HG03135 (cell line): ENCODE measurements around the gene GJA9.
"Not testable (repeated sequence)": the region's sequence is repeated elsewhere in the genome, so short reads cannot be mapped to it uniquely, and the experiment has no call there.

Experiments used
- ATAC-seq: cut with Tn5 transposase; IDR thresholded peaks from one replicate; pipeline ENCODE4 v1.9.1; 2021; ENCODE audit warnings: mild to moderate bottlenecking, moderate library complexity; ENCODE audit not compliant: unreplicated experiment

GJA9 gene

DNA sequence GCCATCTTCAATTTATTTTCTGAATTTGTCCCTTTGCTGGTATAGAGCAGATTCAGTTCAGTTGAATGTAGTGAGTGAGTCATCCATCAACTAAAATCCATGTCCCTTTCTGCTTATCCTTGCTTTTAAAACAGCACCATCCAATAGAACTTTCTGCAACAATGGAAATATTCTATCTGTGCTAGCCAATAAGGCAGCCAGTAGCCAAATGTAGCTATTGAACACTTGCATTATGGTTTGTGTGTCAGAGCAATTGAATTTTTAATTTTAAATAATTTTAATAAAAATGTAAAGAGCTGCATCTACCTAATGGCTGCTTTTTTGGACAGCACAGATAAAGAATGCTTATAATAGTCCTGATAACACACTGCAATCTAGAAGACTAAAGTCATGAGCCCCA, at the start of gene GJA9:
Gene GJA9 (minus strand): TSS at position 101 of the 400 bp plus-strand sequence. CDS start 5,489 bp downstream, outside the sequence.
- ATAC-seq: no peak

DNA sequence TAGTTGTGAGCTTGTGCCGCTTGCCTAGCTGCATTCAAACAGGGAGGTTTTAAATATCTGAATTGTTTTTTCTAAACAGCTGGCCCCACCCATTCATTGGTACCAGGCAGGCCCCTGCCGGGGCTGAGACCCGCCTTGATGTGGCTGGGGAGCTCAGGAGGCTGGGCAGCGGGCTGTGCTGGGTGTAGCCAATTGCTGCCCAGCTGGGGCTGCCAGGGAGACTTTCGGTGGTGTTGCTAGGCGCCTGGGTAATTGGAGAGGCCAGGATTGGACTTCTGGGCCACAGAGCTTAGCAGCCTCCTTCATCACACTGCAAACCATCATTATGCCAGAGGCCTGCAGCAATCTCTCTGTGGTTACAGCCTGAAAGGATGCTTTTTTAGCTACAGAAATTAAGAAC, 48.1 kb upstream of the GJA9 start:
- no peak for ATAC-seq

DNA sequence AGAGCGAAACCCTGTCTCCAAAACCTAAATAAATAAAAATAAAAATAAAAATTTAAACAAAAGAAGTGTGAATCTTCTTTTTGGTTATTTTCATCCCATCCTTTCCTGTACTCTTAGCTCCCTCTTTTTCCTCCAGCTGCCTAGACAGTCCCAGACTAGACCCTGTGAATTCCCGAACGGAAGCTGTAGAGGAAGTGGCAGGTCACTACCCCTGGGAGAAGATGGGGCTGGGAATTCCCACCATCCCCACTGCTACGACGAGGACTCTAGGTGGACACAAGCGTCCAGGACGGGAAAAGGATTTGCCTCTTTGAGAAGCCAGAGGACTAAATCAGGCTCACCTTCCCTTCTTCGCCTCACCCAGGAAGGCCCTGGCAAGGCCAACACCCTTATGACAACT, 47.7 kb upstream of the GJA9 start:
- ATAC-seq: no peak

DNA sequence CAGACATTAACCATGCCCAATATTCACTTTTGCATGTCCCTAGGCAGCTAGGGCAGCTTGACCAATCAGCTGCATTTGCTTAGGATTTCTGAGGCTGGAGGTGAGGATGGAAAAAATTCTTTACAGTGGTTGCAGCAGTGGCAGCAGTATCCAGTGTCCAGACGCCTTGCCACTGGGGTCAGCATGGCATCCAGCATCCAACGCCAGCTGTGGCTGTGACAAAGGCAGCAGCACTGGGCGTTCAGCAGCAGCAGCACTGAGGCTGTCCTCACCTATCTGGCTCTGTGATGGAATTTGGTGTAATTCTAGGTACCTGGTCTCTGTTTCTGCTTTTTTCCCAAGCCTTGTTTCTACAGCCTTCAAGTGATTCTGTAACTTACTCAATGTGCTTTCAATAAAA, 44.7 kb upstream of the GJA9 start:
- no peak for ATAC-seq

DNA sequence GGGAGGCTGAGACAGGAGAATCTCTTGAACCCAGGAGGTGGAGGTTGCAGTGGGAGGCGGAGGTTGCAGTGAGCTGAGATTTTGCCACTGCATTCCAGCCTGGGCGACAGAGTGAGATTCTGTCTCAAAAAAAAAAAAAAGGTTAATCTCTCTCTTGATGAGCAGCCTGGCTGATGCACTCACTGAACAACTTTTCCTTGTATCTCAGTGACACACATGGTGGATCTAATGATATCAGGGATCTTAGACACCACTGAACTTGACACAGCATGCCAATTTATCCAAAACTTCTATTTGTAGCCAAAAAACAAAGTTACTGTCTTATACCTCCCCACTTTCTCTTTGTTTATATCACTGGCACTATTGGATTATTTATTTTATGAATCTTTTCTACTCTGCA, 44.0 kb upstream of the GJA9 start:
- no peak for ATAC-seq

DNA sequence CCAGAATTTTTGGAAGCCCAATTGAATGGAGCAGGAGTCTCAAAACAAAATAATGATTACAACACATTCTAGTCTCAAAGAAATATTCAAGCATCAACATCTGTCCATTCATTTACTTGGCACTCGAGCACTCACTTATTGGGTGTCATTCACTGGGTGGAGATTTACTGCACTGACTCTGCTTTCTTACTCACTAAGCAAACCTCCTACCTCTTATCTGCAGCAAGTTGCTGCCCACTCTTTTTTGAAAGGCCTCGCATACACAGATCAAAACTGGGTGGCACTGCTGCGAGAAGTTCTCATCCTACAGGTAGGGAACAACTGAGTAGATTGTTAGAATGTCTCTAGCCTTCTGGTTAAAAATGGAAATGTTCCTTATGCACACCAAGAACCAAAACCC, 42.2 kb upstream of the GJA9 start:
- no peak for ATAC-seq

DNA sequence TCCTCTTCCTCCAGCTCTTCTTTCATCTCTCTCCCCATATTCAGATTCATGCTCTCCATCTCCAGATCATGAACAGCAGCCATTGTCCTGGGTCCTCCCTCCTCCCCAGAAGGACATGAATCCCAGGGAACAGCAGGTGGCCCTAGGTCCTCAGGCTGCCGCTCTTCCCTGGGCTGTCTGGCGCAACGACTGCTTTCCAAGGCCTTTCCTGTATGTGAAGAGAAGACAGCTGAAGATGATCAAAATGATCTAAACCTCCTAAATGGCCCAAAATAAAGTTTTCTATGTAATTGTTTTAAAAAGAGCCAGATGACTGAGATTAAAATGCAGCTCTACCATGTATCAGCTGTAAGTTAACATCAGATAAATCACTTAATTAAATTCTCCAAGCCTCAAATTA, 37.7 kb upstream of the GJA9 start:
- ATAC-seq: no peak

DNA sequence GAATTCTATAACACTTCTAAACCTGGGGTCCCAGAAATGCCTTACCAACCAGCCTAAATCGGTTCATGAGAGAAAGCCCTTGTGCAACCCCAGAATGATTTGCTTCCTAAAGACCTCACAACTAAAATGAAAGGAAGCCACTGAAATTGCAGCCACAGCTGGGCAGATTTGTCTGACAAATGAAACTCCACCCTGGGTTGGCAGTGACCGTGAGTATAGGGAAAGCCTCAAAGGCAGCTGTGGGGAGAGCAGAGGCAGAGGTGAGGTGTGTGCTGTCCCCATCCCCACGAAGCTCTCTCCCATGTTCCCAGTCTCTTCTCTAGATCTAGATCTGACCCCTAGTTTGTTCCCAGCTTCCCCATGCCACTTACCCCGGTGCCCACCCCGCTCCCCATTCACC, 37.2 kb upstream of the GJA9 start:
- ATAC-seq: no peak

DNA sequence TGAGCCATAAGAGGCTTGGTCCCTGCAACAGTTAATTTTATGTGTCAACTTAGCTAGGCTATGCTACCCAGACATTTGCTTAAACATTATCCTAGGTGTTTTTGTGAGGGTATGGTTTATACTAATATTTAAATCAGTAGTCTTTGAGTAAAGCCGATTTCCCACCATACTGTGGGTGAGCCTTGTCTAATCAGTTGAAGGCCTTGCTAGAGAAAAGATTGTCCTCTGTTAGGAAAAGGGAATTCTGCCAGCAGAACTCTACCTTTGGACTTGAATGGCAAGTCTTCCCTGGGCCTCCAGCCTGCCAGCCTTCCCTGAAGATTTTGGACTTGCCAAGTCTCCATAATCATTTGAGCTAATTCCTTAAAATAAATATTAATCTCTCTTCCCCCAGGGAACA, 36.4 kb upstream of the GJA9 start:
- ATAC-seq: no peak

DNA sequence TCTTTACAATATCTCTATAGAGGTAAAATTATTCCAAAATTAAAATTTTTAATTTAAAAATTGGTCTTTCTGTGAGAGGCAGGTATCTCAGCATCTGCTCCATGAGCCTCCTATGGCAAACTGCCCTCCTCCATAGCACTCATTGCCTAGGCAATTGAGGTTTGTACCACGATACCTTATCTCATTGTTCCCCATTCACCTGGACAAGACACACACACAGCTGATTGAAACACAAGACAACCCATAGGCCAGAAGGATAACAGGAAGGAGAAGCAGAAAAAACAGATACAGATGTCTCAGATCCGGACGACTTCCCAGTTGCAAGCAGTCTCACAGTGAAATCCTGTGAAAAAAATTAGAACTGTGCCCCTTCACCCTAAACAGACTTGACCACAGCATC, 36.0 kb upstream of the GJA9 start:
- no peak for ATAC-seq

DNA sequence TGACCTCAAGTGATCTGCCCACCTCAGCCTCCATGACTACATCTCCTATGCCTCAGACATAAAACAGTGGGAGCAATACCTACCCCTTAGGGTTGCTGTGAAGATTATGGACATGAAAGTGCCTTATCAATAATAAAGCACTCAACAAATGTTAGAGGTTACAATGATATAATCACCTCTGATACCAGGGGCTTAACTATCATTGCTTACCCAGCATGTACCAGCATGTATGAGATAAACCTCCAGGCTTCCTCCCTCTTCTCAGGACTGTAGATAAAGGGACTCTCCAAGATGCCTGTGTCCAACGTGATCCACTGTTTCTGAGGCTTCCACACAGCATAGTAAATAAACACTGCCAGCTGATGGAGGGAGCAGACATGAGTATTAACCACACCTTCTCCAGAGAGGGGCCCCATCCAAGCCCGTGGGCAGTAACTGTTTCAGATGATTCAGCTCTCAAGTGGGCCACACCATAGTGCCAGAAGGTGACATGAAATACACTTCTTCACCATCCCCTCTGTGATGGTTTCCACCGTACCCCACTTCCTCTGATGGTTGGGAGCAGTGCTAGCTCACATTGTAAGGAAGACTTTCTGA, 34.1 kb upstream of the GJA9 start:
- no peak for ATAC-seq

DNA sequence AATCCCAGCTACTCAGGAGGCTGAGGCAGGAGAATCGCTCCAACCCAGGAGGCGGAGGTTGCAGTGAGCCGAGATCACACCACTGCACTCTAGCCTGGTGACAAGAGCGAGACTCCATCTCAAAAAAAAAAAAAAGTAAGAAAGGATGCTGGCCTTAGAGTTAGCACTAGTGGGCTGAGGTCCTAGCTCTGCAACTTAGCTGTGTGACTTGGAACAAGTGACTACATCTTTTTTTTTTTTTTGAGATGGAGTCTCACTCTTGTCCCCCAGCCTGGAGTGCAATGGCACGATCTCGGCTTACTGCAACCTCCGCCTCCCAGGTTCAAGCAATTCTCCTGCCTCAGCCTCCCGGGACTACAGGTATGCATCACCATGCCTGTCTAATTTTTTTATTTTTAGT, 33.5 kb upstream of the GJA9 start:
- not testable (repeated sequence) for ATAC-seq

DNA sequence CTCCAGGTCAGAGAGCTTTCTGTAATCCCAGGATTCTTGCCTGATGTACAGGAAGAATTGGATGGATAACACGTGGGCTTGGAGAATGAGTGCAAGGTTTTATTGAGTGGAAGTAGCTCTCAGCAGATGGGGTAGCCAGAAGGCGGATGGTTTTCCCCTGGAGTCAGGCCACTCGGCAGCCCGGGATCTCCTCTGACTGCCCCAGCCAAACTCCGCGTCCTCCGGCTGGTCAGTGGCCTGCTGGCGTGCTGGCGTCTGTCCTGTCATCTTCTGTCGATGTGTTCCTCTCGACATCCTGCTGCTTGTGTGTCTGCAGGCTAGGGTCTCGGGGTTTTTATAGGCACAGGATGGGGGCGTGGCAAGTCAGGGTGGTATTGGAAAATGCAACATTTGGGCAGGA, 27.4 kb upstream of the GJA9 start:
- ATAC-seq: no peak

DNA sequence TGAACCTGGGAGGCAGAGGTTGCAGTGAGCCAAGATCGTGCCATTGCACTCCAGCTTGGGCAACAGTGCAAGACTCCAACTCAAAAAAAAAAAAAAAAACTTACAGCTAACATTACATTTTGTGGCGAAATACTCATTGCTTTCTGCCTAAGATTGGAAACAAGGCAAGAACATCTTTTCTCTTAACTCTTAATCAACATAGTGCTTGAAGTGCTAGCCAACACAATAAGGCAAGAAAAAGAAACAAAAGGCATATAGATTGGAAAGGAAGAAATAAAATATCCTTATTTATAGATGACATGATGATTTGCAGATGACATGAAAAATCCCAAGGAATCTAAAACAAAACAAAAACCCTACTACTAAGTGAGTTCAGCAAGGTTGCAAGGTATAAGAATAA, 24.6 kb upstream of the GJA9 start:
- ATAC-seq: no peak

DNA sequence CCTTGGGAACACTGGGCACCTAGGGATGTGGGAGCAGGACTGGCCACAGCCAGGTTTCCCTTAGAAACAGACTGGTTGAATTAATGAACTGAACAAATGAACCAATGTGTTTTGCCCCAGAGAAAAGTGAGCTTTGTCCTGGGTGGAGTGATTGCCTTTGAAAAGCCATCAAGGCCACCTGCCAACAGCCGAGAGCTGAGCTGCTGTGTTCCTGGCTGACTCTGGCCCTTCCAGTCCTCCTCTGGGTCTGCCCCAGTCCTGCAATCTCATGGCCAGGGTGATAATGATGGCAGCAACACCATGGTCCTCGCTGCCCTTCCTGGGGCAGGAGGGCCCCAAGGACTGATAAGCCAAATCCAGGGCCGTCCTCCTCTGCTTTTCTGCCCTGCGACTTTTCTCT, 18.2 kb upstream of the GJA9 start:
- no peak for ATAC-seq

DNA sequence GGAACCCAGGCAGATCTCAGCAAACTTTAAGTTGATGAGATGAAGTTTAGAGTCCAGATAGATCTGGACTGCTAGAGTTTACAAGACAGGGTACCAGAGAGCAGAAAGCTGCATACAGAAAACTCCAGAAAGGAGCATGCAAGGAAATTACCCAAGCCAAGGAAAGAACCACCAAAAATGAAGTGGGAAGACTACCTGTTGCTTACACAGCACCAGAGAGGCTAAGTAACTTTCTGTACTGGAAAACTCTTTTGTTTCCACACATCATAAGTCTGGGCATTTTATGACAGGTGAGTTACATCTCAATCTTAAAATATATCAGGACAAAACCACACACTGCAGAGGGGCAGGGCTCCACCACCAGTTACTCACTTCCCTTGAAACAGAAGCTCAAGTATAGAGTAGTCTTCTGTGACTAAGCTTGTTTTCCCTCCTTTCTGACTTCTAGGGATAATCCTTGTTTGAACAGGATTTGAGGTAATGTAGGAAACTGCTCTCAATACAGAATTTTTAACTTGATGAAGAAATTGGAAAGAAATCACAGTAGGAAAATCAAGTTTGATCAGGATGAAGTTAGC, 17.4 kb upstream of the GJA9 start:
- no peak for ATAC-seq

DNA sequence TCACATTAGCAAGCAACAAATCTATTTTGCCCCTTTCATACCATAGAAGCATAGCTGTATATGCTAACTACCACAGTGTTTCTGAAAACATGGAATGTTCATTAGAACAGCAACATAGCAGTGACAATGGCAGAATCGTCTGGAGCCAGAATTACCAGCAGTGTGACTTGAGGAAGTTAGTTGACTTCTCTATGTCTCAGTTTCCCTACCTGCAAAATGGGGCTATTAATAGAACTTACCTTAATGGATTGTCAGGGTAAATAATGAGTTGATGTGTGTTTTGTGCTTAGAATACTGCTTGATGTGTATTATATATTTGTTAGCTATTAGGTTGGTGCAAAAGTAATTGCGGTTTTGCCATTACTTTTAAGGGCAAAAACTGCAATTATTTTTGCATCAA, 14.8 kb upstream of the GJA9 start:
- ATAC-seq: no peak

DNA sequence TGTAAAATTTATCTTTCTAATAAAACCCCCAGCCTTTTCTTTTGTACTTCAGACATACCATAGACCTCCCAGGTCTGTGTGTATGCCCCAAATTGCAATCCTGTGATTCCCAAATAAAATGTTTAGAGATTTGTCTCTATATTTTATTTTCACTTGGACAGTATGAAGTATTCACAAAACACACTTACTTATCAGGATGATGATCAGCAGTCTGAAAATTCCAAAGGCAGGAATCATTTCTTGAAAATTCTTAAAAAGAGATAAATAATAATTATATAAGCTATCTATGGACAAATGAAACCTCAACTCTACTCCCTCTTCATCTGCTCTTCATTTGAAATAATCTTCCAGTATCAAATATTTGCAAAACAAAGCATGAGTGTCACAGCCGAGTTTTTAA, 11.6 kb upstream of the GJA9 start:
- ATAC-seq: no peak

DNA sequence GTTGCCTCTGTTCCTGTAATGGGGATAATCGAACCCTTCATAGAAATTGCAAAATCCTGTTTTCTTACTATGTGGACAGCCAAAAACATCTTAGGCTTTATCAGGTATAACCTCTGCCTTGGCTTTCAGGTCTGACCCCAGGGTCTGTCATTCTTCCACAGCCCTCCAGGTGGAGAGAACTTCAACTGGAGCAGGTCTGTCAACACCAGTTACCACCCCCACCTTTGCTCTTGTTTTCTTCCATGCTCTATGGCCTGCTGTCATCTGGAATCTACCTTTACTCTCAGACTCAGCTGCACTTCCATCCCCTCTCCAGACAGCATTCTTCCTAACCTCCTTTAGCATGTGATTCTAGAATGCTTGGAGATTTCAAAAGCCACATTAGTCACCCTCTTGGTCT, 10.4 kb upstream of the GJA9 start:
- ATAC-seq: no peak

DNA sequence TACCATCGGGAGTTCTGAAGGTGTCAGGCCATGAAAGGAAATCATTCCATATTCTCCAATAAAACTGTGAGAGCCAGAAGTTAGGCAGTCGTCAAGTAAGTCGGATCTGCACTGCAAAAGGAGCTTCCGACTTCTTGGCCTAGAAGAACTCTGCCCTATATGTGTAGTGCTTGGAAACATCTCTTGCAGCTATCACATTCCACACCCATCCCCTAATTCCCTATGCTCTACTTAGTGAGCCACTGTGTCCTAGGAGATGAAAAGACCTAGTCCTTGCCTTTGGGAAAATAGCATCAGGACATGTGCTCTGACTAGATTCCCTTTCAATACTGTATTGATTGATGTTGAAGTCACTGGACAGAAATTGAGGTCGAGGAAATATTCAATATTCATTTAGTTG, 8.2 kb upstream of the GJA9 start:
- no peak for ATAC-seq

DNA sequence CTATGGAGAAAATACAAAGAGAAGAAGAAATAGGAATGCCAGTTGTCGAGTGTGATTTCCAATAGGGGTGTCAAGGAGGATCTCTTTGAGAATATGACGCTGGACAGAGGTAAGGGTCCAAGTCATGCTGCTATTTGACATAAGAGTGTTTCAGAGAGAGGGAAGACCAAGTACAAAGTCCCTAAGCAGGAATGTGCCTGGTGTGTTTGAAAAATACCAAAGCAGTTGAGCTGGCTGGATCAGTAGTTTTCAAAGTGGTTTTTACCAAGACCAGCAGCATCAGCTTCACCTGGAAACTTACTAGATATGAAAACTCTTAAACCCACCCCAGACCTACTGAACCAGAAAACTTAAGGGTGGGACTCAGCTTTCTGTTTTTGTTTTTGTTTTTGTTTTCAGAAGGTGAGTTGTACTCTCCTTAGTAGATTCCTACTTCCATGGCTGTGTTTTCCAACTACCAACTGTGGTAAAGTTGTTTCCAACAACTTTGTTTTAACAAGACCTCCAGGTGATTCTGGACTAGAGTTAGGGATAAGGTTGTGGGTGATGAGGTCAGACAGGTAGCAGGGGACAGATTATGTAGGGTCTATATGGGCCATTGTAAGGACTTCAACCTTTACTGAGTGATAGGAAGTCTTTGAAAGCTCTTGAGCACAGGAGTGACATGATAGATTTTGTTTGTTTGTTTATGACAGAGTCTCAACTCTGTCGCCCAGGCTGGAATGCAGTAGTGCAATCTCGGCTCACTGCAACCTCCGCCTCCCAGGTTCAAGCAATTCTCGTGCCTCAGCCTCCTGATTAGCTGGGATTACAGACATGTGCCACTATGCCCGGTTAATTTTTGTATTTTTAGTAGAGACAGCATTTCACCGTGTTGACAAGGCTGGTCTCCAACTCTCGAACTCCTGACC, 7.3 kb upstream of the GJA9 start:
- no peak for ATAC-seq

DNA sequence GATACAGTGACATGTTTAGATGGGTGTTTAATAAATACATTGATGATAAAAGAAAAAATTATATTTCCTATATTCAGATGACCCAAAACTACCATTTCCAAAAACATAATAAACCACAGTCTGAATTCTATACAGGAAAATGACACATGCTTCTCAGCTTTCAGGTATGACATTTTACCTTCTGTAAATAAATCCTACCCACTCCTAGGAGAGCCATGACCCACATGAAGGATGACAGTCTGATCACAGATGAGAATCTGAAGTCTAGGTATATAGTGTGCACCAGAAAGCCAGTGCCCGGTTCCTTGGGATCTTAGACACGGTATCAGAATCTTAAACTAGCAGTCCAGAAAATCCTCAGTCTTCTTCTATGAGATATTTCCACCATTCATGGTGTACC, 3.7 kb upstream of the GJA9 start:
- no peak for ATAC-seq
